BE2C (cell line): ENCODE data around the gene ZNF575.

Experiments used
- DNase-seq: peaks from one replicate; pipeline ENCODE4 v3.0.0-alpha.2; 2020
- H3K27me3 ChIP-seq: fragments of 250-450 bp; sonication (Bioruptor Pico); 2 replicates; pipeline ENCODE4 v1.5.1; 2020; ENCODE audit warnings: mild to moderate bottlenecking
- H3K36me3 ChIP-seq: fragments of 250-450 bp; sonication (Bioruptor Pico); 2 replicates; pipeline ENCODE4 v1.5.1; 2020; ENCODE audit warnings: mild to moderate bottlenecking
- H3K4me1 ChIP-seq: fragments of 250-450 bp; sonication (Bioruptor Pico); 2 replicates; pipeline ENCODE4 v1.5.1; 2020
- H3K4me3 ChIP-seq: 2 replicates; pipeline ENCODE4 v1.5.1; 2011; ENCODE audit warnings: low read depth, low read length
- H3K9me3 ChIP-seq: fragments of 250-450 bp; sonication (Bioruptor Pico); 2 replicates; pipeline ENCODE4 v1.5.1; 2020
- CTCF ChIP-seq: IDR thresholded peaks from 2 replicates; pipeline ENCODE4 v1.5.1; 2012; ENCODE audit warnings: mild to moderate bottlenecking, low read depth, low read length

Gene ZNF575

GRCh38 chr19:43553656-43554055, 20.7 kb downstream of the ZNF575 start:
- H3K27me3 ChIP-seq = no peaks in the 10 kb centered on the region; the same call in 1 of the 2 replicates
- TF ChIP-seq CTCF = no peak
- H3K9me3 ChIP-seq = no peaks in the 10 kb centered on the region
- H3K4me1 ChIP-seq = no peaks in the 10 kb centered on the region
- H3K36me3 ChIP-seq = peaks cover 40% of the 10 kb centered on the region
- no peak for DNase-seq
- no peak overlapping the region for H3K4me3 ChIP-seq

GRCh38 chr19:43554317-43554895, 21.4 kb downstream of the ZNF575 start:
- Histone ChIP-seq H3K9me3 (no peaks in the 10 kb centered on the region), H3K4me3 (no peak overlapping the region), H3K27me3 (no peaks in the 10 kb centered on the region; the same call in 1 of the 2 replicates), H3K4me1 (no peaks in the 10 kb centered on the region), H3K36me3 (peaks cover 40% of the 10 kb centered on the region)
- DNase-seq = no peak
- no peak for TF ChIP-seq CTCF

GRCh38 chr19:43555185-43555770, 22.3 kb downstream of the ZNF575 start:
- Histone ChIP-seq H3K27me3 (no peaks in the 10 kb centered on the region; the same call in 1 of the 2 replicates), H3K9me3 (no peaks in the 10 kb centered on the region), H3K4me3 (no peak overlapping the region), H3K4me1 (no peaks in the 10 kb centered on the region), H3K36me3 (peaks cover 40% of the 10 kb centered on the region)
- TF ChIP-seq CTCF = peak; percentile 93
- peak; percentile 84 for DNase-seq

- H3K36me3 ChIP-seq = no peaks in the 10 kb centered on the region; the same call in 1 of the 2 replicates
- no peak overlapping the region for H3K4me3 ChIP-seq
- H3K4me1 ChIP-seq = no peaks in the 10 kb centered on the region
- peak; percentile 10; the same call in 1 of the 2 replicates for TF ChIP-seq CTCF
- no peaks in the 10 kb centered on the region for H3K9me3 ChIP-seq
- no peaks in the 10 kb centered on the region for H3K27me3 ChIP-seq
- no peak for DNase-seq
These were observed 27.7 kb downstream of the ZNF575 start for GRCh38 chr19:43560687-43561086.

GRCh38 chr19:43561139-43561970, 28.4 kb downstream of the ZNF575 start:
- no peak for TF ChIP-seq CTCF
- Histone ChIP-seq H3K27me3 (no peaks in the 10 kb centered on the region), H3K4me1 (no peaks in the 10 kb centered on the region), H3K9me3 (no peaks in the 10 kb centered on the region), H3K4me3 (no peak overlapping the region), H3K36me3 (no peaks in the 10 kb centered on the region)
- no peak for DNase-seq
